HCT116 (cell line): Measurements from ENCODE around the gene MCRS1. TPM values are rescaled to one million over a fixed set of nuclear protein-coding genes. Genes with fewer than 3 reads are reported as not detected.

Experiments used
- ATAC-seq: fragments of 200-7000 bp; cut with Tn5 transposase; 2 replicates; pipeline ENCODE4 v1.9.1; 2020; ENCODE audit warnings: mild to moderate bottlenecking, moderate library complexity
- BruUV-seq: library from RNA; stranded (reverse); fragments of 400-500 nt; replicated peaks from 2 replicates; lab custom pipeline; 2021; lab: Mats Ljungman, UMichigan
- CTCF ChIA-PET: fragments of 300-600 bp; sonication (Branson Sonifier 250); formaldehyde crosslinking; loops from one replicate; lab custom pipeline; 2021; ENCODE audit warnings: antibody characterized with exemption; lab: Charles Lee
- POLR2A ChIA-PET: fragments of 300-600, 350-600 bp; sonication (Branson Sonifier 250); formaldehyde crosslinking; loops from one replicate; lab custom pipeline; 2021; ENCODE audit warnings: antibody characterized with exemption; lab: Charles Lee
- RAD21 ChIA-PET, 2 experiments: fragments of 300-600 bp; sonication (Branson Sonifier 250); formaldehyde crosslinking; loops; one replicate each; lab custom pipeline; 2023; ENCODE audit warnings: low total read pairs in 2 of 2; ENCODE audit not compliant: uncharacterized antibody in 2 of 2, unreplicated experiment in 2 of 2, low non-redundant PET in 1 of 2; lab: Charles Lee
- DNase-seq: peaks from one replicate; pipeline ENCODE4 v3.0.0-alpha.2; 2010; ENCODE audit warnings: low read depth, low spot score
- H2AFZ ChIP-seq: fragments of 200-600 bp; shearing (Covaris generic), sonication (generic); 2 replicates; pipeline ENCODE4 v1.6.1; 2017; ENCODE audit warnings: low read depth, mixed run types, mixed read lengths, antibody characterized with exemption, low read length; ENCODE audit not compliant: poor library complexity, severe bottlenecking
- H3K27ac ChIP-seq: 2 replicates; pipeline ENCODE4 v1.5.1; 2012; ENCODE audit warnings: low read depth, low read length
- H3K27me3 ChIP-seq: fragments of 200-600 bp; sonication (generic); 2 replicates; pipeline ENCODE4 v1.6.1; 2016; ENCODE audit warnings: mixed run types, low read length, mixed read lengths; ENCODE audit not compliant: insufficient read depth
- H3K36me3 ChIP-seq, 2 experiments: fragments of 200-500 bp in 1 of 2; fragments of 200-600 bp in 1 of 2; sonication (Bioruptor generic) in 1 of 2; sonication (generic) in 1 of 2; 2 replicates each; pipeline versions ENCODE4 v1.5.1 to v1.6.1; 2014 to 2016; ENCODE audit warnings: low read length in 2 of 2, inconsistent platforms in 1 of 2, mixed read lengths in 1 of 2, mixed run types in 1 of 2; ENCODE audit not compliant: insufficient read depth in 2 of 2, control insufficient read depth in 1 of 2
- H3K4me1 ChIP-seq, 2 experiments: fragments of 200-600 bp in 1 of 2; sonication (generic) in 1 of 2; 2 replicates each; pipeline versions ENCODE4 v1.5.1 to v1.6.1; 2012 to 2017; ENCODE audit warnings: low read length in 2 of 2, inconsistent platforms in 1 of 2, mild to moderate bottlenecking in 1 of 2, mixed read lengths in 1 of 2, mixed run types in 1 of 2, moderate library complexity in 1 of 2; ENCODE audit not compliant: insufficient read depth in 2 of 2, control insufficient read depth in 1 of 2
- H3K4me2 ChIP-seq: fragments of 200-600 bp; sonication (generic); 2 replicates; pipeline ENCODE4 v1.6.1; 2017; ENCODE audit warnings: mixed run types, low read length, mixed read lengths
- H3K4me3 ChIP-seq, 2 experiments: fragments of 200-600 bp in 1 of 2; sonication (generic) in 1 of 2; replicated peaks in 1 of 2; 2 replicates each; pipeline ENCODE4 v1.5.1; 2011 to 2016; ENCODE audit warnings: low read length in 2 of 2, control low read depth in 1 of 2, low read depth in 1 of 2, mild to moderate bottlenecking in 1 of 2, mixed read lengths in 1 of 2, mixed run types in 1 of 2
- H3K79me2 ChIP-seq: fragments of 200-600 bp; sonication (generic); 2 replicates; pipeline ENCODE4 v1.6.1; 2017; ENCODE audit warnings: mild to moderate bottlenecking, mixed run types, low read length, moderate library complexity, mixed read lengths; ENCODE audit not compliant: insufficient read depth
- H3K9ac ChIP-seq: fragments of 200-600 bp; sonication (generic); 2 replicates; pipeline ENCODE4 v1.6.1; 2016; ENCODE audit warnings: low read length, mixed read lengths
- H3K9me2 ChIP-seq: fragments of 200-600 bp; sonication (generic), shearing (Covaris generic); 2 replicates; pipeline ENCODE4 v1.6.1; 2017; ENCODE audit warnings: mixed run types, mild to moderate bottlenecking, moderate library complexity; ENCODE audit not compliant: insufficient read depth
- H3K9me3 ChIP-seq, 2 experiments: fragments of 200-500 bp in 1 of 2; fragments of 200-600 bp in 1 of 2; sonication (Bioruptor generic) in 1 of 2; sonication (generic) in 1 of 2; 2 replicates each; pipeline ENCODE4 v1.6.1; 2014 to 2017; ENCODE audit warnings: low read length in 2 of 2, mixed read lengths in 2 of 2, inconsistent platforms in 1 of 2, low read depth in 1 of 2, mild to moderate bottlenecking in 1 of 2, mixed run types in 1 of 2, moderate library complexity in 1 of 2; ENCODE audit not compliant: control insufficient read depth in 1 of 2, insufficient read depth in 1 of 2
- H4K20me1 ChIP-seq: fragments of 200-600 bp; sonication (generic), shearing (Covaris generic); 2 replicates; pipeline ENCODE4 v1.6.1; 2017; ENCODE audit warnings: mixed run types, mild to moderate bottlenecking, moderate library complexity; ENCODE audit not compliant: insufficient read depth
- CBX3 ChIP-seq: IDR thresholded peaks from 2 replicates; pipeline ENCODE4 v1.6.1; 2012; ENCODE audit warnings: low read depth
- EGR1 ChIP-seq: IDR thresholded peaks from 2 replicates; pipeline ENCODE4 v1.6.1; 2012; ENCODE audit warnings: low read depth
- ELF1 ChIP-seq: IDR thresholded peaks from 2 replicates; pipeline ENCODE4 v1.6.1; 2012; ENCODE audit warnings: low read depth, borderline replicate concordance
- EZH2 ChIP-seq: fragments of 200-600 bp; sonication (generic); IDR thresholded peaks from 2 replicates; pipeline ENCODE4 v1.6.1; 2017; ENCODE audit warnings: antibody characterized with exemption, mixed run types
- EZH2phosphoT487 ChIP-seq: fragments of 200-600 bp; IDR thresholded peaks from 2 replicates; pipeline ENCODE4 v1.6.1; 2018; ENCODE audit warnings: antibody characterized with exemption, borderline replicate concordance
- JUND ChIP-seq: IDR thresholded peaks from 2 replicates; pipeline ENCODE4 v1.6.1; 2012
- POLR2A ChIP-seq: IDR thresholded peaks from 2 replicates; pipeline ENCODE4 v1.7.0; 2011; ENCODE audit warnings: borderline replicate concordance; ENCODE audit not compliant: insufficient read depth, insufficient read length; ENCODE audit errors: extremely low read depth
- POLR2AphosphoS5 ChIP-seq: IDR thresholded peaks from 2 replicates; pipeline ENCODE4 v1.6.1; 2011; ENCODE audit warnings: mild to moderate bottlenecking, low read depth, low read length, moderate library complexity
- RAD21 ChIP-seq: IDR thresholded peaks from 2 replicates; pipeline ENCODE4 v1.6.1; 2012; ENCODE audit warnings: low read depth, mild to moderate bottlenecking
- REST ChIP-seq: IDR thresholded peaks from 2 replicates; pipeline ENCODE4 v1.6.1; 2012; ENCODE audit warnings: low read depth
- SIN3A ChIP-seq: IDR thresholded peaks from 2 replicates; pipeline ENCODE4 v1.6.1; 2012; ENCODE audit warnings: low read depth
- SP1 ChIP-seq: IDR thresholded peaks from 2 replicates; pipeline ENCODE4 v1.6.1; 2012; ENCODE audit warnings: low read depth
- SRF ChIP-seq: IDR thresholded peaks from 2 replicates; pipeline ENCODE4 v1.6.1; 2012; ENCODE audit warnings: low read depth
- TCF7L2 ChIP-seq: IDR thresholded peaks from 2 replicates; pipeline ENCODE4 v1.7.0; 2011; ENCODE audit warnings: borderline replicate concordance, inconsistent platforms; ENCODE audit not compliant: insufficient read depth, insufficient read length; ENCODE audit errors: extremely low read depth
- ZBTB33 ChIP-seq: IDR thresholded peaks from 2 replicates; pipeline ENCODE4 v1.6.1; 2011; ENCODE audit warnings: mild to moderate bottlenecking, low read length, moderate library complexity; ENCODE audit not compliant: insufficient replicate concordance; ENCODE audit errors: extremely low read depth
- ZFX ChIP-seq: fragments of 450-650 bp; IDR thresholded peaks from 2 replicates; pipeline ENCODE4 v1.6.1; 2017
- ZNF274 ChIP-seq: fragments of 200-500 bp; sonication (Bioruptor generic); IDR thresholded peaks from 2 replicates; pipeline ENCODE4 v1.6.1; 2014; ENCODE audit warnings: mild to moderate bottlenecking, low read depth, low read length, inconsistent platforms
- intact Hi-C: fragments of 100-400 bp; cut with micrococcal nuclease; formaldehyde crosslinking; loops from 2 replicates; pipeline ENCODE4 v1.10.0; 2022
- total RNA-seq: library from RNA; stranded (reverse); gene quantifications from one replicate; pipeline ENCODE4 v1.2.1, GENCODE V29; 2021; ENCODE audit not compliant: unreplicated experiment
- TF ChIP-seq, protein P1 (sequence below), 3 experiments: fragments of 200-600 bp in 1 of 3; sonication (generic) in 1 of 3; IDR thresholded peaks in 2 of 3; conservative IDR thresholded peaks in 1 of 3; 2 replicates each; pipeline ENCODE4 v1.5.1; 2012 to 2017; ENCODE audit warnings: low read depth in 2 of 3, low read length in 2 of 3, antibody characterized with exemption in 1 of 3, borderline replicate concordance in 1 of 3, control low read depth in 1 of 3, mild to moderate bottlenecking in 1 of 3, mixed read lengths in 1 of 3, mixed run types in 1 of 3, moderate library complexity in 1 of 3; ENCODE audit not compliant: insufficient read depth in 1 of 3
- TF ChIP-seq, protein P2 (sequence below): IDR thresholded peaks from 2 replicates; pipeline ENCODE4 v1.6.1; 2012

MCRS1 gene
- total RNA-seq, 1 experiment from 2014 or later, result 91.9 TPM

- no peak overlapping the region for H3K27ac ChIP-seq
- ATAC-seq (peak; percentile 75), DNase-seq (peak; percentile 45)
- H3K4me2 ChIP-seq, result no peak overlapping the region
- peaks cover 0 to 5% of the 10 kb centered on the region in 2 experiments; a peak in 2 of 4 replicates for H3K4me1 ChIP-seq
- RAD21 ChIA-PET, result interaction anchor here (0.6 to 1.5 kb wide), 4 partner anchors 187 to 216 kb away, joined by 3 to 6 read pairs (median 4); partner anchors contain the start of gene SPATS2 (in 1 of the 2)
- no peak overlapping the region for H2AFZ ChIP-seq
- no peaks in the 10 kb centered on the region for H3K9me3 ChIP-seq
- no peak overlapping the region for H3K9ac ChIP-seq
- BruUV-seq, result no TSS peak
- CTCF ChIA-PET, result interaction anchor here (0.6 to 4.2 kb wide), 10 partner anchors 22 to 222 kb away, joined by 3 to 69 read pairs (median 6); partner anchors contain the start of gene SPATS2
- H4K20me1 ChIP-seq, result no peaks in the 10 kb centered on the region
- no peak overlapping the region for H3K4me3 ChIP-seq
- H3K36me3 ChIP-seq, result peaks cover 2 to 3% of the 10 kb centered on the region in 2 experiments; a peak in 2 of 4 replicates
- no peaks in the 10 kb centered on the region for H3K9me2 ChIP-seq
- intact Hi-C loops, result loop anchor here (1.0 kb wide), 1 partner anchor 195 kb away; no protein-coding TSS in a partner anchor
- POLR2A ChIA-PET, result interaction anchor here (0.8 to 2.6 kb wide), 4 partner anchors 18 to 231 kb away, joined by 3 to 14 read pairs (median 4); partner anchors contain the start of genes SPATS2 and TROAP
- H3K27me3 ChIP-seq, result no peaks in the 10 kb centered on the region
- no peaks in the 10 kb centered on the region for H3K79me2 ChIP-seq
- no peak for TF ChIP-seq EZH2phosphoT487
- TF ChIP-seq, protein P1, sequence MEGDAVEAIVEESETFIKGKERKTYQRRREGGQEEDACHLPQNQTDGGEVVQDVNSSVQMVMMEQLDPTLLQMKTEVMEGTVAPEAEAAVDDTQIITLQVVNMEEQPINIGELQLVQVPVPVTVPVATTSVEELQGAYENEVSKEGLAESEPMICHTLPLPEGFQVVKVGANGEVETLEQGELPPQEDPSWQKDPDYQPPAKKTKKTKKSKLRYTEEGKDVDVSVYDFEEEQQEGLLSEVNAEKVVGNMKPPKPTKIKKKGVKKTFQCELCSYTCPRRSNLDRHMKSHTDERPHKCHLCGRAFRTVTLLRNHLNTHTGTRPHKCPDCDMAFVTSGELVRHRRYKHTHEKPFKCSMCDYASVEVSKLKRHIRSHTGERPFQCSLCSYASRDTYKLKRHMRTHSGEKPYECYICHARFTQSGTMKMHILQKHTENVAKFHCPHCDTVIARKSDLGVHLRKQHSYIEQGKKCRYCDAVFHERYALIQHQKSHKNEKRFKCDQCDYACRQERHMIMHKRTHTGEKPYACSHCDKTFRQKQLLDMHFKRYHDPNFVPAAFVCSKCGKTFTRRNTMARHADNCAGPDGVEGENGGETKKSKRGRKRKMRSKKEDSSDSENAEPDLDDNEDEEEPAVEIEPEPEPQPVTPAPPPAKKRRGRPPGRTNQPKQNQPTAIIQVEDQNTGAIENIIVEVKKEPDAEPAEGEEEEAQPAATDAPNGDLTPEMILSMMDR (IDR thresholded peaks at IDR 0.05 in 2 of 3, conservative IDR thresholded peaks at IDR 0.05 in 1 of 3; ENCODE audit: borderline replicate concordance in 1 of 3, insufficient read depth in 1 of 3, low read depth in 2 of 3, low read length in 2 of 3), result peak; percentile 80 to 99 (median 81)
- no peak for TF ChIP-seq ELF1
- no peak for TF ChIP-seq TCF7L2
- no peak for TF ChIP-seq ZBTB33
- TF ChIP-seq POLR2AphosphoS5, result peak; percentile 49; the same call in 1 of the 2 replicates
- peak; percentile 94 for TF ChIP-seq RAD21
- no peak for TF ChIP-seq EGR1
- TF ChIP-seq REST, result no peak
- TF ChIP-seq ZFX, result no peak
- TF ChIP-seq EZH2, result no peak
- no peak for TF ChIP-seq POLR2A
- no peak for TF ChIP-seq CBX3
- no peak for TF ChIP-seq SP1
- TF ChIP-seq ZNF274, result no peak
- no peak for TF ChIP-seq SRF
- TF ChIP-seq SIN3A, result peak; percentile 46; the same call in 1 of the 2 replicates
- TF ChIP-seq JUND, result no peak
- TF ChIP-seq, protein P2, sequence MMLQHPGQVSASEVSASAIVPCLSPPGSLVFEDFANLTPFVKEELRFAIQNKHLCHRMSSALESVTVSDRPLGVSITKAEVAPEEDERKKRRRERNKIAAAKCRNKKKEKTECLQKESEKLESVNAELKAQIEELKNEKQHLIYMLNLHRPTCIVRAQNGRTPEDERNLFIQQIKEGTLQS, result no peak
These were observed 14.3 kb downstream of the MCRS1 start for GRCh38 chr12:49553512-49554088.
